Hepatocyte (in vitro differentiated cells): ENCODE results near the gene HNF4A. TPM values are rescaled to one million over a fixed set of nuclear protein-coding genes. Genes with fewer than 3 reads are reported as not detected.
A peak's percentile ranks its signal among the peaks of the same experiment; 100 is the strongest.

Source experiments
- DNase-seq: peaks from one replicate; pipeline ENCODE4 v3.0.0-alpha.2; 2016; ENCODE audit warnings: low spot score
- H2AFZ ChIP-seq: fragments of 200-600 bp; sonication (generic); 2 replicates; pipeline ENCODE4 v1.6.0; 2016; ENCODE audit warnings: antibody characterized with exemption, mild to moderate bottlenecking
- H3K27ac ChIP-seq: fragments of 200-600 bp; sonication (generic); 2 replicates; pipeline ENCODE4 v1.5.1; 2016; ENCODE audit warnings: mild to moderate bottlenecking
- H3K27me3 ChIP-seq: fragments of 200-600 bp; sonication (generic); 2 replicates; pipeline ENCODE4 v1.6.1; 2016
- H3K36me3 ChIP-seq: fragments of 200-600 bp; sonication (generic); replicated peaks from 2 replicates; pipeline ENCODE4 v1.5.1; 2016; ENCODE audit warnings: low read depth; ENCODE audit not compliant: insufficient read depth
- H3K4me1 ChIP-seq: fragments of 200-600 bp; sonication (generic); 2 replicates; pipeline ENCODE4 v1.5.1; 2016; ENCODE audit warnings: mild to moderate bottlenecking, moderate library complexity; ENCODE audit not compliant: insufficient read depth
- H3K4me2 ChIP-seq: fragments of 200-600 bp; sonication (generic); 2 replicates; pipeline ENCODE4 v1.6.0; 2016
- H3K4me3 ChIP-seq: fragments of 200-600 bp; sonication (generic); 2 replicates; pipeline ENCODE4 v1.5.1; 2016; ENCODE audit warnings: mild to moderate bottlenecking
- H3K79me2 ChIP-seq: fragments of 200-600 bp; sonication (generic); 2 replicates; pipeline ENCODE4 v1.6.0; 2017; ENCODE audit warnings: mild to moderate bottlenecking
- H3K9me2 ChIP-seq: fragments of 200-600 bp; sonication (generic); replicated peaks from 2 replicates; pipeline ENCODE4 v1.6.0; 2017; ENCODE audit warnings: mild to moderate bottlenecking; ENCODE audit not compliant: insufficient read depth
- H3K9me3 ChIP-seq: fragments of 200-600 bp; sonication (generic); 2 replicates; pipeline ENCODE4 v1.5.1; 2016; ENCODE audit warnings: low read depth, mild to moderate bottlenecking
- H4K20me1 ChIP-seq: fragments of 200-600 bp; sonication (generic); 2 replicates; pipeline ENCODE4 v1.6.0; 2016; ENCODE audit warnings: mild to moderate bottlenecking; ENCODE audit not compliant: insufficient read depth, poor library complexity, severe bottlenecking
- CTCF ChIP-seq: fragments of 200-600 bp; sonication (generic); IDR thresholded peaks from 2 replicates; pipeline ENCODE4 v1.5.1; 2016; ENCODE audit warnings: antibody characterized with exemption, mild to moderate bottlenecking; ENCODE audit not compliant: poor library complexity
- EZH2 ChIP-seq: fragments of 200-600 bp; sonication (generic); IDR thresholded peaks from 2 replicates; pipeline ENCODE4 v1.6.1; 2016; ENCODE audit warnings: antibody characterized with exemption, mild to moderate bottlenecking, borderline replicate concordance
- EZH2phosphoT487 ChIP-seq: fragments of 200-600 bp; sonication (generic); IDR thresholded peaks from one replicate; pipeline ENCODE4 v1.6.1; 2018; ENCODE audit warnings: antibody characterized with exemption, mild to moderate bottlenecking, low read depth, moderate library complexity; ENCODE audit not compliant: unreplicated experiment, severe bottlenecking
- WGBS: methylation state at CpG from one replicate; pipeline ENCODE4 v1.1.6; 2016; ENCODE audit warnings: low lambda C conversion rate; ENCODE audit errors: missing lambda C conversion rate; 5-methylcytosine and 5-hydroxymethylcytosine counted together
- polyA plus RNA-seq: library from polyadenylated mRNA; unstranded; fragments of >200 nt; fragmentation: Nextera tagmentation; extraction: Ambion mirVana; gene quantifications from 2 replicates; pipeline ENCODE4 v1.2.1, GENCODE V29; 2016
- total RNA-seq: library from RNA; depleted of rRNA; stranded (reverse); fragments of >200 nt; gene quantifications from 2 replicates; pipeline ENCODE4 v1.2.3, GENCODE V29; 2014

The HNF4A gene
- total and polyA plus RNA-seq, 2 experiments from 2014 or later, result 38.2 to 88.0 TPM

DNA sequence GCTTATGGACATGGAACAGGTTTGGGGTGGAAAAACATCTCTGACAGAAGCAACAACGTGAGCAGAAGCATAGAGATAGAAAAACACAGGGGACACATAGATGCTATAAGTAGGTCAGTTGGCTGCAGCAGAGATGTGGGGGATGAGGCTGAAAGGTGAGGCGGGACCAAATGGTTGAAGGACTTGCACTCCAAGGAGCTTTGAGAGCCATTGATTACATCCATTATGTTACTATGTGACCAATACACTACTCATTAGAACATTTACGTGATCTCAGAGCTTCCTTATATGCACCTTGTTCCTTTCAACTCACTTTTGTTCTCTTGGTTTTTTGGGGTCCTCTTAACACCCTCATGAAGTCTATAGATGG lies 72.3 kb downstream of the HNF4A start:
- Histone ChIP-seq H3K36me3 (no peaks in the 10 kb centered on the region), H3K27me3 (no peaks in the 10 kb centered on the region), H3K9me2 (no peaks in the 10 kb centered on the region), H2AFZ (no peak overlapping the region), H3K79me2 (no peaks in the 10 kb centered on the region), H3K9me3 (no peaks in the 10 kb centered on the region), H3K4me1 (no peaks in the 10 kb centered on the region), H4K20me1 (no peaks in the 10 kb centered on the region), H3K4me3 (no peak overlapping the region), H3K4me2 (no peak overlapping the region), H3K27ac (no peak overlapping the region)
- TF ChIP-seq EZH2phosphoT487, result no peak
- TF ChIP-seq EZH2, result no peak
- TF ChIP-seq CTCF, result no peak
- no peak for DNase-seq
- WGBS, result 90% methylated on average over 3 of the region's 3 CpGs

GRCh38 chr20:44428174-44429016 lies 72.9 kb downstream of the HNF4A start:
- TF ChIP-seq EZH2phosphoT487 (no peak), CTCF (no peak), EZH2 (no peak)
- Histone ChIP-seq H2AFZ (no peak overlapping the region), H3K27me3 (no peaks in the 10 kb centered on the region), H3K9me3 (no peaks in the 10 kb centered on the region), H3K4me2 (no peak overlapping the region), H3K79me2 (no peaks in the 10 kb centered on the region), H3K36me3 (no peaks in the 10 kb centered on the region), H4K20me1 (no peaks in the 10 kb centered on the region), H3K27ac (peak overlapping the region; percentile 32), H3K4me3 (no peak overlapping the region), H3K9me2 (no peaks in the 10 kb centered on the region), H3K4me1 (no peaks in the 10 kb centered on the region)
- no peak for DNase-seq
- 92% methylated on average over 8 of the region's 8 CpGs for WGBS

GRCh38 chr20:44429017-44429339 lies 73.5 kb downstream of the HNF4A start:
- Histone ChIP-seq H3K36me3 (no peaks in the 10 kb centered on the region), H3K79me2 (no peaks in the 10 kb centered on the region), H3K4me2 (no peak overlapping the region), H3K4me3 (no peak overlapping the region), H3K9me2 (no peaks in the 10 kb centered on the region), H4K20me1 (no peaks in the 10 kb centered on the region), H3K27me3 (no peaks in the 10 kb centered on the region), H2AFZ (no peak overlapping the region), H3K4me1 (no peaks in the 10 kb centered on the region), H3K27ac (peak overlapping the region; percentile 32), H3K9me3 (no peaks in the 10 kb centered on the region)
- no peak for TF ChIP-seq CTCF
- no peak for TF ChIP-seq EZH2phosphoT487
- no peak for TF ChIP-seq EZH2
- 98% methylated on average over 2 of the region's 2 CpGs for WGBS
- DNase-seq, result no peak
